CD4-positive, alpha-beta T cell treated with Interleukin-4 for 1 hour (primary cell): ENCODE data around the gene KDM2A.
A peak's percentile ranks its signal among the peaks of the same experiment; 100 is the strongest.

Experiments
- DNase-seq, 2 donors: peaks; one replicate each; pipeline ENCODE4 v3.0.0-alpha.2; 2020 to 2022

The KDM2A gene

DNA sequence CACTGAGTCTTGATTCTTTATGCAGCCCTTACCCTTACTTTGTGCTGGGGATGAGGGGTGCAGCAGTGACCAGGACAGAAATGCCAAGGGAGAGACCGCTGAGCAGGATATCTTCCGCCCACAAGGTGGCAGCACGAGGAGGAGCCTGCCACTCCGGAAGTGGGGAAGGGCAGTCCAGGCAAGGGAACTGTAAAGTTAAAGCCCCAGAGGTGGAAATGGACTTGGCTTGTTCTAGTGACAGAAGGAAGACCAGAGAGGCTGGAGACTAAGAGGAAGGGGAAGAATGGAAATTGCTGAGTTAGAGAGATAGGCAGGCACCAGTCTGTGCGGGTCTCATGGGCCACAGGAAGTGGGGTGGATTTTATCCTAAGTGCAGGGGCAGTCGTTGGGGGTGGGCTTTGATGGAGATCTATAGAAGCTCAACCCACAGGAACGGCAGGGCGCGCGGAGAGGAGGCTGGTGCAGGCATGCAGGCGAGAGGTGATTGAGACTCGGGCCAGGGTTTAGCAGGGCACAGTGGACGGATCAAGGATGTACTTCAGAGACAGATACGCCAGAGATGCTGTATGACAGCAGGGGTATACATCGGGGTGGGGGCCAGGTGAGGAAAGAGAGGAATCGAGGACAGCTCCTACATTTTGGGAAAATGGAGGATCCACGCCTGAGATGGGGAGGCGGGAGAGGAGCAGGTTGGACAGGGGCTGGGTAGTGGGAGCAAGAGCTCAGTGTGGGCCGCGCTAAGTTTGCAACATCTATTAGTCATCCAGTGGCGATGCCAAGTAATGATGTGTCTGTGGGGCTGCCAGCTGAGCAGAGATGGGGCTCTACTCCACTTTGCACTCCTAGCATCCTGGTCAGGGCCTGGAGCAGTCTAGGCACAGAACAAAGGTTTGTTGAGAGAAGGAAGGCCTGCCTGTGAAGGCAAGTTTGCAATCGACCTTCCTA lies 143.9 kb downstream of the KDM2A start:
- peak; percentile 76 to 80 for DNase-seq

DNA sequence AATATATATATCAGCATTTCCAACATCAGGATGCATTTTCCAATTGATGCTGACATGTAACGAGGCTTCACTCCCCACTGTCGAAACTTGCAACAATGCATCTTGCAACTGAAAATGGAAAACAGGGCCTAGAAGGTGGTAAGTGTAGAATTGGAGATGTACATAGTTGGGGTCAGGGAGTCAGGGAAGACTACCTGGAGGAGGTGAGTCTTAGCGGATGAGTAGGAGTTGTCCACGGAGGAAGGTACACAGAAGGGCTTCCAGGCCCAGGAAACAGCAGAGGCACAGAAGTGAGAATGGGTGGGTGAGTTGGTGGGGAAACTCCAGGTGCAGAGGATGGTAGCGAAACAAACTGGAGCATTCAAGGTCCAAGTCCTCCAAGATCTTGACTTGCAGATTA lies 145.2 kb downstream of the KDM2A start:
- DNase-seq, result no peak

DNA sequence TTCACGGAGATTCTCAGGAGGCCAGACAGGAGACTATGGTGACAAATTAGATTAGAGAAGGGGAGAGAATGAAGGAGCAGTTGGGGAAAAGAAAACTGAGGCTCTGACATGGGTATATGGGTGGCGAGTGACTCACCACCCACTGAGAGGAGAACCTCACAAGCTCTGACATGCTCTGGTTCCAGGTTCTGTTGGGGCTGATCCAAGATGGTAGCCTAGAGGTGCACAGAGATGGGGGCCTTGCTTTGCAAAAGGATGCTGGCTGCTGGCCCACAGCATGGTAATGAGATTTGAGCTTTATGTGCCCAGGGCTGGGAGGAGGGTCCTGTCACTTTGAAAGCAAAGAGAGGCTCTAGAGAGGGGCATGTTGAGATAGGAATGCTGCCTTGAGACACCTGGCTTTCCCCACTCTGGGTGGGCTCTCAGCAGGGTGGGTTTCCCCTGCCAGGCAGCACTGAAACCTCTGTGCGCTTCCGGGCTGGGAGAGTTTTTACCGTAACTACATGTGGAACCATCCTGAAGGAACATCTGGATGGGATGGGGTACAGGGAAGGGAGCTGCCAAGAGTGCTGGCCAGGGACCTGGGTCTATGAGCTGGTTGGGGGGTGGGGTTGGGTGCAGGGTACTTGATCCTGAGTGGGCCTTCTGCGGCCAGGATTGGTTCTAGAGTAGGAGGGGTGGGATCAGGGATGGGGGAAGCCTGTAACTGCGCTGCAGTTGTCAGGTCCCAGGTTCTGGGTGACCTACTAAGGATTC lies 146.0 kb downstream of the KDM2A start:
- no peak for DNase-seq

DNA sequence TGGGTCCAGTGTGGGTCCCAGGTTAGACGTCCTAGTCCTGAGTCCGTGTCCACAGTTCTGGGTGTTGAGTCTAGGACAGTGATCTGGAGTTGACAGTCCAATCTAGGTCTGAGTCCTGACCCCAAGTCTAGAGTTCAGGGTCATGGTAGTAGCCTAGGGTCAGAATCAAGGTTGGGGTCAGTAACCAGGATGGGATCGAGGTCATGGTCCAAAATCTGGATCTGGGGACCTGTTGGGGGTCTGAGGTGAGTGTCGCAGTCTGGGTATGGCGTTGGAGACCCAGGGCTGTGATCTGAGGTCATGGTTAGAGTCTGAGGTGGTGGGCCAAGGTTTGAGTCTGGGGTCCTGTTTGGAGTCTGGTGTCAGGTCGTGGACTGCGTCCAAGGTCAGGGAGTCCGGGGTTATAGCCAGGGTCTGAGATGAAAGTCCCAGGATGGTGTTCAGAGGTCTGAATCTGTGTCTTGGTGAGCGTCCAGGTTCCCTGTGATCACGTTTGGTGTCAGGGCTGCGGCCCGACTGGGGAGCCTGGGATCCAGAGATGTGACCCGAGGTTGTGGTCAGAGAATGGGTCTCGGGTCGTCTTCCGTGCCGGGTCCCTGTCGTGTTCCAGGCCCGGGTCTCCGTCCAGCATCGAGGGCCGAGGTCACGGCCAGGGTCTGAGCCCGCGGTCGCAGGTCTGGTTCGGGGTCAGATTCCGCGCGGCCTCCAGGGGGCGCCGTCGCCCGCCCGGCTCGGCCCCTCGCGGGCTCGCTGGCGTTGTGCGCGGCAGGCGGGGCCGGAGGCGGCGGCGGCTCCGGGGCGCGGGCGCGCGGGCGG lies 146.8 kb downstream of the KDM2A start:
- DNase-seq, result peak; percentile 77 to 78

DNA sequence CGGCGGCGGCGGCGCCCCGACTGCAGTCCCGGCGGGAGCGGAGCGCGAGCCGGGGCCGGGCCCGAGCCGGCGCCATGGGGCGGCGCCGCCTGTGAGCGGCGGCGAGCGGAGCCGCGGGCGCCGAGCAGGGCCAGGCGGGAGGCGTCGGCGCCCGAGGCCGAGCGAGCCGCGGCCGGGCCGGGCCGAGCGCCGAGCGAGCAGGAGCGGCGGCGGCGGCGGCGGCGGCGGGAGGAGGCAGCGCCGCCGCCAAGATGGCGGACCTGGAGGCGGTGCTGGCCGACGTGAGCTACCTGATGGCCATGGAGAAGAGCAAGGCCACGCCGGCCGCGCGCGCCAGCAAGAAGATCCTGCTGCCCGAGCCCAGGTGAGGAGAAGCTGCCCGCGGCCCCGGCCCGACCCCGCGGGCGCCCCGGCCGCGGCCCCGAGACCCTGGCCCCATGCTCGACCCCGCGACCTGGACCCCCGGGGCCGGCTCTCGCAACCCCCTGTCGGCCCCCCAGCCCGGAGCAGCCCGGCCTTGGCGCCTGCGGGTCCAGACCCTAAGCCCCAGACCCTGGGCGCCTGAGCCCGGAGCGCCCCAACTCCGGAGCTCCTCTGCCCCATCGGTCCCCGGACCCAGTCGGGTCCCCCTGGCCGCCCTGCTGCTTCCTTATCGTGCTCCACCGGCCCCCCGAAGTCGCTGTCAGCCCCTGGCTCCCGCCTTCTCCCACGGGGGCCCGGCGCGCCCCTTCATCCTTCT lies 147.6 kb downstream of the KDM2A start, which contains the start of gene GRK2:
Gene GRK2 (plus strand): TSS at position 25 of the 739 bp plus-strand sequence. CDS start 227 bp downstream, at position 252.
- DNase-seq, result peak in 1 of 2 donors; percentile 42

DNA sequence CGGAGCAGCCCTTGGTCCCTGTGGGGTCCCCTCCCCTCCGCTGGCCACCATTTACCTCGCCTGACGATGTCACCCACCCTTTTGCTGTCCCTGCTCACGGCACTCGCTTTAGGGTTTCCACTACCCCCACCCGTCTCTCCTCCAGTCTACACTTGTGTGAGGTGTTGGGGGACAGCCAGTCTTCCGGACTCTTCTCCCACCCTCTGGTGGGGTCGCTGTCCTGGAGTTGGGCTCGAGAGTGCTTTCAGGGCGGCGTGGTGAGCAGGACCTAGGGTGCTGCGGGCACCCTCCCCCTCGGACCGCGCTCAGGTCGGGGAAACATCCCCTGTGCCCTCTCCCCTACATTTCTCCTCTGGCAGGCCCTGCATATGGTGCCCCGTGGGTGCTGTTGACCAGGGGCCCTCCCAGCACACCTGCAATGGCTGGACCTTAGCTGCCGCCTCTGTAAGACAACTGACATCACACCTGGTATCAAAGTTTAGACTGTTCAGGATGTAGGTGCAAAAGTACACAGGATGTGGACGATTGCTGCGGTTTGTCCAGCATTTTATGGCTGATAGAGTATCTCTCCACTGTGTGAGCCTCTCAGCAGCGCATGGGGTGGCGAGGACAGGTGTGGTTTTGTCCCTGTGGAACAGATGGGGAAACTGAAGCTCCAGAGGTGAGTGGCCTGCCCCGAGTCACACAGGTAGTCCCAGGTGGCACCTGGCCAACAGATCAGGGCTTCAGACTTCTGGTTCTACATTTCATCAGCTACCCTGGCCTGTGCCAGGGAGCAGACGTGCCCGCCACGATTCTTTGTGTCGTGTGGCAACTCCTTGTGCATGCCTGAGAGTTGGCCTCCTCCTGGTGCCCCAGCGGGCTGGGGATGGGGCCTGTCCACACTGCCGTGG lies 148.4 kb downstream of the KDM2A start:
- DNase-seq, result no peak

- DNase-seq, result peak; percentile 63 to 68
Measured at GRCh38 chr11:67268081-67268961, 149.3 kb downstream of the KDM2A start.

DNA sequence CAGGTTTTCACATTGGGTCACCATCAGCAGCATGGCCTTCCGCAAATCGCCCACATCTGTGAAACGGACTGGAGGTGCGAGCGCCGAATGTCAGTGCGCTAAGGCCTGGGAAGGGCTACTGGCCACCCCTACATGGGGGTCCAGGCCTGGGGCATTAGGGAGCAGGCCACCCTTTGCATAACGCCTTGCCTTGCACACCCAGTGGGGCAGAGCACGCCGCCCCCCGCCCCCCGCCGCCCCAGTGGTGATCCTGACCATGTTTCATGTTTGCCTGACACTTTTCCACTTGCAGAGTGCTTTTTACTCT lies 149.9 kb downstream of the KDM2A start:
- DNase-seq, result no peak

- no peak for DNase-seq
Measured at GRCh38 chr11:67269401-67270255, 150.6 kb downstream of the KDM2A start.

GRCh38 chr11:67270256-67271204 lies 151.5 kb downstream of the KDM2A start:
- DNase-seq, result peak in 1 of 2 donors; percentile 11

DNA sequence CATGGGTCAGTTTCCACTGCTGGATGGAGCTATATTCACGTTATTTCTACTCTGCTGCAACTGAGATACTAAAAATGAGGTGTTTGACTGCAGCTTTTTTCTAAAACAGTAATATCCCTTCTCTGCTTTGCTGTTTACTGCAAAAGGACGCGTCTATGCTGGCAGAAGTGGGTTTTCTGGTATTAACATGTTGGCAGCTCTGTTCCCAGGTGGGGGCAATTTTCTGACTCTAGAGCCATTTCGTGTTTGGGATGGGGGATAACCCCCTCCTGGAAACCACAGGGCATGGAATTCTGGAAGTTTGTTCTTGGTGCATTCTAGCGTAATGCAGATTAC lies 152.1 kb downstream of the KDM2A start:
- no peak for DNase-seq

- DNase-seq, result peak; percentile 68 to 73
Measured at GRCh38 chr11:67271541-67272284, 152.7 kb downstream of the KDM2A start.

DNA sequence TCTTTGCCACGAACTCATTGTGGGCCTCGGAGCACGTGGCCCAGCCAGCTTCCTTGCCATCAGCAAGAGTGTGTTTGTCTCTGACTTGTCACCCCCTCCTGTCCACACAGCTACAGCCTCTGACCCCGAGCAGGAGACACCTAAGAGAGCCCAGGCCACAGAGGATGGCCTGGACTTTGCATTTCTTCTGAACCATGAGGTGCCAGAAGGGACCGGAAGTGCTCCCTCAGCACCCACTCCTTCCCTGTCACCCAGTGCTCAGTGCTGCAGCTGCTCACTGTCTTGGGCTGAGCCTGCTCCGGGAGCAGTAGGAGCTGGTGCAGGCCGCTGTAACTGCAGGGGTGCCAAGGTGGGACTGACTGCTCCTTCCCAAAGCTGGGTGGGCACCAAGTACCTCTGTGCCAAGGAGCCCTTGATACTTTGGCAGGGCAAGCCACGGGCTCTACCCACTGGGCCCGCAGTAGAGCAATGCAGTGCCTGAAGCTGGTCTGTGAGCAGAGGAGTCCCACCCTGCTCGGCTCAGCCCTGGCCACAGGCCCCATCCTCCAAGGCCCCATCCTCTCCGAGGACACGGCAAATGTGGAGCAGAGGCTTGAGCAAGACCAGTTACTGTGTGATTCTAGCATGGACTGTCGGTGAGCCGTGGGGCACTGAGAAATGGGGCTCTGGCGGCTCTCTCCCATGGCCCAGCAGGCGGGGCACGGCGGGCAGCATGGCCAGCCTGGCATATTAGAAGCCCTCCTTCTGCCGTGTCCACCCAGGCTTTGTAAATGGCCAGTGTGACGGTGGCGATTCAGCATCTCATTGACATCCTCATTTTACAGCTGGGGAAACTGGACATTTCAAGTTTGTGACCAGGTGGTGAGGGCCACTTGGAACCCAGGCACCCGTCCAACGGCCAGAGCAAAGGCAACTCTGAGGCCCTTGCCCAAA lies 153.5 kb downstream of the KDM2A start:
- DNase-seq, result peak in 1 of 2 donors; percentile 13

- DNase-seq, result peak in 1 of 2 donors; percentile 11
Measured at GRCh38 chr11:67273260-67273990, 154.4 kb downstream of the KDM2A start.
